HG03095 (cell line): ENCODE measurements around the gene RPS19BP1.
"Not testable (repeated sequence)": the region's sequence is repeated elsewhere in the genome, so short reads cannot be mapped to it uniquely, and the experiment has no call there.

Experiments
- ATAC-seq: cut with Tn5 transposase; IDR thresholded peaks from one replicate; pipeline ENCODE4 v1.9.1; 2021; ENCODE audit warnings: moderate library complexity; ENCODE audit not compliant: unreplicated experiment

RPS19BP1 gene

GRCh38 chr22:39514373-39514973 lies 18.1 kb downstream of the RPS19BP1 start:
- no peak for ATAC-seq

GRCh38 chr22:39513791-39514190 lies 18.8 kb downstream of the RPS19BP1 start:
- ATAC-seq, result no peak

- ATAC-seq, result no peak
These were observed 20.5 kb downstream of the RPS19BP1 start for GRCh38 chr22:39512026-39512425.

GRCh38 chr22:39511226-39511625 lies 21.3 kb downstream of the RPS19BP1 start:
- no peak for ATAC-seq

- ATAC-seq, result no peak
These were observed 21.9 kb downstream of the RPS19BP1 start for GRCh38 chr22:39510529-39511149.

- no peak for ATAC-seq
These were observed 24.2 kb downstream of the RPS19BP1 start for GRCh38 chr22:39508393-39508792.

GRCh38 chr22:39507021-39507420 lies 25.5 kb downstream of the RPS19BP1 start:
- not testable (repeated sequence) for ATAC-seq

GRCh38 chr22:39504071-39504470 lies 28.5 kb downstream of the RPS19BP1 start:
- no peak for ATAC-seq

GRCh38 chr22:39503630-39504029 lies 28.9 kb downstream of the RPS19BP1 start:
- ATAC-seq, result no peak

GRCh38 chr22:39502789-39503409 lies 29.6 kb downstream of the RPS19BP1 start:
- no peak for ATAC-seq

GRCh38 chr22:39502109-39502788 lies 30.3 kb downstream of the RPS19BP1 start, which contains the start of gene MIEF1:
Gene MIEF1, plus strand, starts transcription at chr22:39502290. Its CDS starts 9,005 bp downstream, at chr22:39511295.
- ATAC-seq, result peak; percentile 84

- ATAC-seq, result peak; percentile 18
These were observed 30.9 kb downstream of the RPS19BP1 start for GRCh38 chr22:39501644-39502108.

GRCh38 chr22:39500101-39500500 lies 32.4 kb downstream of the RPS19BP1 start:
- ATAC-seq, result no peak

GRCh38 chr22:39498802-39499201 lies 33.7 kb downstream of the RPS19BP1 start:
- no peak for ATAC-seq

- ATAC-seq, result no peak
These were observed 34.2 kb downstream of the RPS19BP1 start for GRCh38 chr22:39498368-39498767.

- no peak for ATAC-seq
These were observed 35.1 kb downstream of the RPS19BP1 start for GRCh38 chr22:39497429-39497828.

- ATAC-seq, result no peak
These were observed 36.3 kb downstream of the RPS19BP1 start for GRCh38 chr22:39496131-39496838.

GRCh38 chr22:39494471-39495120 lies 38.0 kb downstream of the RPS19BP1 start:
- no peak for ATAC-seq

- no peak for ATAC-seq
These were observed 38.8 kb downstream of the RPS19BP1 start for GRCh38 chr22:39493759-39494158.

GRCh38 chr22:39492186-39492585 lies 40.4 kb downstream of the RPS19BP1 start:
- ATAC-seq, result no peak
